K562 (cell line): ENCODE results near the gene LRMDA. TPM values are rescaled to one million over a fixed set of nuclear protein-coding genes. Genes with fewer than 3 reads are reported as not detected.

ENCODE experiments used
- ATAC-seq: fragments of 200-7000 bp; cut with Tn5 transposase; 3 replicates; pipeline ENCODE4 v1.9.1; 2020; ENCODE audit warnings: moderate library complexity
- BruUV-seq: library from RNA; stranded (reverse); fragments of 400-500 nt; replicated peaks from 2 replicates; lab custom pipeline; 2021; lab: Mats Ljungman, UMichigan
- CTCF ChIA-PET: fragments of 300-600 bp; formaldehyde crosslinking; extraction: SDS; loops from one replicate; lab custom pipeline; 2021; ENCODE audit warnings: low intra/inter-chr PET ratio; lab: Yijun Ruan, JAX
- POLR2A ChIA-PET: fragments of 300-600, 350-650 bp; sonication (Branson Sonifier 250); formaldehyde crosslinking; extraction: SDS; loops from one replicate; lab custom pipeline; 2021; ENCODE audit warnings: antibody characterized with exemption, inconsistent platforms; lab: Yijun Ruan, JAX
- DNase-seq, 4 experiments: peaks; one replicate each; pipeline versions ENCODE4 v3.0.0 to v3.0.0-alpha.2; 2011 to 2018; ENCODE audit warnings: low spot score in 3 of 4, mixed read lengths in 3 of 4; ENCODE audit errors: extremely low read depth in 1 of 4
- FAIRE-seq: peaks from 2 replicates; lab custom pipeline; 2011; peaks lifted over from hg19 to GRCh38; lab: Jason Lieb, UNC
- H2AFZ ChIP-seq: 2 replicates; pipeline ENCODE4 v1.6.0; 2011; ENCODE audit warnings: low read depth, low read length, control low read depth, inconsistent platforms
- H3K27ac ChIP-seq: fragments of 200-600 bp; 3 replicates; pipeline ENCODE4 v1.8.0; 2011; ENCODE audit warnings: low read depth, mild to moderate bottlenecking, control low read depth, inconsistent platforms, low read length, moderate library complexity, mixed read lengths; ENCODE audit errors: extremely low read depth
- H3K27me3 ChIP-seq, 2 experiments: fragments of 300-600 bp in 1 of 2; 2 replicates in 1 of 2; 3 replicates in 1 of 2; pipeline versions ENCODE4 v1.6.0 to v1.8.0; 2011; ENCODE audit warnings: inconsistent platforms in 2 of 2, low read length in 2 of 2, mild to moderate bottlenecking in 1 of 2, mixed read lengths in 1 of 2, moderate library complexity in 1 of 2; ENCODE audit not compliant: control insufficient read depth in 2 of 2, insufficient read depth in 2 of 2
- H3K36me3 ChIP-seq: fragments of 300-600 bp; 3 replicates; pipeline ENCODE4 v1.8.0; 2011; ENCODE audit warnings: mild to moderate bottlenecking, low read length, inconsistent platforms; ENCODE audit not compliant: control insufficient read depth, insufficient read depth
- H3K4me1 ChIP-seq, 2 experiments: fragments of 200-600 bp in 1 of 2; replicated peaks in 1 of 2; 2 replicates in 1 of 2; 3 replicates in 1 of 2; pipeline versions ENCODE4 v1.5.1 to v1.8.0; 2011; ENCODE audit warnings: inconsistent platforms in 2 of 2, low read length in 2 of 2, mild to moderate bottlenecking in 1 of 2, mixed read lengths in 1 of 2, moderate library complexity in 1 of 2; ENCODE audit not compliant: control insufficient read depth in 2 of 2, insufficient read depth in 2 of 2
- H3K4me2 ChIP-seq: 2 replicates; pipeline ENCODE4 v1.6.1; 2011; ENCODE audit warnings: low read length, control low read depth, inconsistent platforms, mixed read lengths; ENCODE audit not compliant: insufficient read depth
- H3K4me3 ChIP-seq: fragments of 200-600 bp; sonication (generic), shearing (Covaris generic); 2 replicates; pipeline ENCODE4 v1.5.1; 2016; ENCODE audit warnings: control low read depth, inconsistent platforms
- H3K79me2 ChIP-seq: fragments of 200-600 bp; 3 replicates; pipeline ENCODE4 v1.8.0; 2011; ENCODE audit warnings: low read length, inconsistent platforms; ENCODE audit not compliant: control insufficient read depth, insufficient read depth
- H3K9ac ChIP-seq, 2 experiments: 2 replicates each; pipeline versions ENCODE4 v1.6.0 to v1.6.1; 2011; ENCODE audit warnings: low read depth in 2 of 2, low read length in 2 of 2, control low read depth in 1 of 2, inconsistent platforms in 1 of 2, mild to moderate bottlenecking in 1 of 2, mixed read lengths in 1 of 2; ENCODE audit not compliant: insufficient read depth in 1 of 2
- H3K9me1 ChIP-seq: one replicate; pipeline ENCODE4 v1.6.0; 2011; ENCODE audit warnings: inconsistent platforms, mild to moderate bottlenecking, low read length, moderate library complexity; ENCODE audit not compliant: control insufficient read depth, insufficient read depth
- H3K9me3 ChIP-seq: replicated peaks from 2 replicates; pipeline ENCODE4 v1.5.1; 2011; ENCODE audit warnings: low read depth, low read length, inconsistent platforms; ENCODE audit not compliant: control insufficient read depth, insufficient read depth
- H4K20me1 ChIP-seq: replicated peaks from 2 replicates; pipeline ENCODE4 v1.6.1; 2011; ENCODE audit warnings: low read length, inconsistent platforms, mixed read lengths; ENCODE audit not compliant: control insufficient read depth, insufficient read depth
- E2F4 ChIP-seq: sonication (generic); formaldehyde crosslinking; IDR thresholded peaks from 2 replicates; pipeline ENCODE4 v1.8.0; 2022; ENCODE audit warnings: mild to moderate bottlenecking, low read depth, missing genetic modification reagents
- MITF ChIP-seq: IDR thresholded peaks from 2 replicates; pipeline ENCODE4 v1.6.1; 2014; ENCODE audit warnings: antibody characterized with exemption
- SIN3A ChIP-seq, 2 experiments: fragments of 150-350 bp in 1 of 2; IDR thresholded peaks; 2 replicates each; pipeline ENCODE4 v1.6.1; 2011 to 2016; ENCODE audit warnings: borderline replicate concordance in 2 of 2, low read depth in 2 of 2, low read length in 2 of 2, mild to moderate bottlenecking in 2 of 2, moderate library complexity in 2 of 2; ENCODE audit not compliant: control insufficient read depth in 1 of 2
- TCF15 ChIP-seq: fragments of 250-450 bp; sonication (Bioruptor Pico); IDR thresholded peaks from 2 replicates; pipeline ENCODE4 v1.8.0; 2022; ENCODE audit warnings: moderate library complexity, mild to moderate bottlenecking, inconsistent platforms
- WGBS: fragments of 100-300 bp; shearing (Covaris generic); methylation state at CpG from one replicate; pipeline ENCODE4 v1.1.6; 2016; ENCODE audit warnings: low coverage, mixed read lengths; ENCODE audit not compliant: insufficient coverage; ENCODE audit errors: missing lambda C conversion rate; 5-methylcytosine and 5-hydroxymethylcytosine counted together
- in situ Hi-C: fragments of 300-500 bp; cut with MboI; formaldehyde crosslinking; loops from 4 replicates; pipeline ENCODE4 v1.15.0; 2018; ENCODE audit warnings: inconsistent platforms, mixed read lengths
- intact Hi-C: fragments of 100-400 bp; cut with micrococcal nuclease; formaldehyde crosslinking; loops from 2 replicates; pipeline ENCODE4 v1.14.2; 2022
- polyA plus RNA-seq, 8 experiments: library from polyadenylated mRNA; depleted of rRNA in 4 of 8; stranded (reverse) in 5 of 8; unstranded in 3 of 8; fragments of >200 nt; fragmentation: Nextera tagmentation in 2 of 8; fragmentation: Illumina TruSeq in 1 of 8; extraction: Ambion mirVana in 2 of 8; extraction: Trizol in 1 of 8; gene quantifications; 2 replicates each; pipeline versions ENCODE4 v1.2.1 to v1.2.3, GENCODE V29; 2011 to 2014; ENCODE audit warnings: inconsistent platforms in 1 of 8, missing spikeins in 1 of 8
- total RNA-seq, 7 experiments: library from RNA; depleted of rRNA in 6 of 7; stranded (reverse); fragments of >200 nt in 6 of 7; fragmentation: Illumina TruSeq in 2 of 7; extraction: Trizol in 2 of 7; gene quantifications; 2 replicates each; pipeline versions ENCODE4 v1.2.1 to v1.2.3, GENCODE V29; 2011 to 2021; ENCODE audit warnings: low replicate concordance in 1 of 7

The LRMDA gene
- total and polyA plus RNA-seq, 9 of the 15 experiments (the other 6 are each of a cell fraction or from before 2014, with no cell fraction given) = 0.25 TPM; not detected in 8

DNA sequence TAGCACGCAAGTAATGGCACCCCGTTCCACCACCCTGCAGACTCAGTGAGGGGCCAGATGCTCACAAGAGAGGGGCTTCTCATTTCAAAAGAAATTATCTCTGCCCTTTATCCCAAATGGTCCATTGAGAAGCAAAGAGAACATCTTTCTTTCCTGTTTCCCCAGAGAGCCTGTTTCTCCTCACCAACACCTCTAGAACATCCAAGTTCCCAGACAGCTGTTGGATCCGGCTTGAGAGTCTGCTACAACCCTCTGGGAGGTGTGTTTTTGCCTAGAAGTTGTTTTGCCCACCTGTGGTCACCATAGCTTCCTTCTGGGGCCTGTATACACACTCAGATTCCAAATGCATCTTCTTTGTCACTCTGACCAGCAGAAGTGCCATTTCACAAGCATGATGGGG lies 637.4 kb downstream of the LRMDA start (continued):
- no peak for TF ChIP-seq E2F4
- TF ChIP-seq, all 486 proteins: peak for 0

GRCh38 chr10:76070916-76071315 lies 639.5 kb downstream of the LRMDA start:
- DNase-seq (no peak), FAIRE-seq (no peak), ATAC-seq (no peak)
- ChIA-PET POLR2A (no interaction called here), CTCF (no interaction called here)
- Histone ChIP-seq H3K4me2 (no peak overlapping the region), H3K4me3 (no peak overlapping the region), H4K20me1 (no peaks in the 10 kb centered on the region), H3K36me3 (no peaks in the 10 kb centered on the region), H3K9me3 (no peaks in the 10 kb centered on the region), H3K79me2 (no peaks in the 10 kb centered on the region), H2AFZ (no peak overlapping the region), H3K27me3 (no peaks in the 10 kb centered on the region), H3K27ac (no peak overlapping the region), H3K9me1 (no peaks in the 10 kb centered on the region), H3K9ac (no peak overlapping the region), H3K4me1 (no peaks in the 10 kb centered on the region)
- BruUV-seq = no TSS peak
- in situ Hi-C loops (no loop called here), intact Hi-C loops (no loop called here)
- WGBS = 3% methylated on average over 5 of the region's 5 CpGs
- no peak for TF ChIP-seq TCF15 (CRISPR knock-in tag)
- TF ChIP-seq SIN3A (IDR thresholded peaks at IDR 0.05; ENCODE audit: borderline replicate concordance in 2 of 2, control insufficient read depth in 1 of 2, low read depth in 2 of 2, low read length in 2 of 2) = no peak
- TF ChIP-seq MITF = no peak
